GM12878 (cell line): Measurements from ENCODE around the gene GPR108. TPM values are rescaled to one million over a fixed set of nuclear protein-coding genes. Genes with fewer than 3 reads are reported as not detected.
A peak's percentile ranks its signal among the peaks of the same experiment; 100 is the strongest.

Experiments
- ATF2 ChIP-seq: IDR thresholded peaks from 2 replicates; pipeline ENCODE4 v1.6.1; 2012; ENCODE audit warnings: low read length, inconsistent platforms
- ATF7 ChIP-seq: fragments of 450-650 bp; IDR thresholded peaks from 2 replicates; pipeline ENCODE4 v1.6.1; 2016; ENCODE audit warnings: low read depth, mild to moderate bottlenecking
- E2F8 ChIP-seq: fragments of 450-650 bp; IDR thresholded peaks from 2 replicates; pipeline ENCODE4 v1.6.1; 2018; ENCODE audit warnings: mild to moderate bottlenecking, low read depth, moderate library complexity; ENCODE audit not compliant: partially characterized antibody
- EGR1 ChIP-seq, 2 experiments: IDR thresholded peaks; 1 replicate in 1 of 2; 2 replicates in 1 of 2; pipeline ENCODE4 v1.6.1; 2011 to 2012; ENCODE audit warnings: low read depth in 2 of 2, low read length in 2 of 2, borderline replicate concordance in 1 of 2, mild to moderate bottlenecking in 1 of 2, moderate library complexity in 1 of 2
- ETV6 ChIP-seq, 2 experiments: fragments of 450-650 bp in 1 of 2; IDR thresholded peaks in 1 of 2; conservative IDR thresholded peaks in 1 of 2; 2 replicates each; pipeline ENCODE4 v1.6.1; 2014; ENCODE audit warnings: antibody characterized with exemption in 1 of 2, borderline replicate concordance in 1 of 2, low read depth in 1 of 2, mild to moderate bottlenecking in 1 of 2, moderate library complexity in 1 of 2
- EZH2 ChIP-seq: IDR thresholded peaks from 2 replicates; pipeline ENCODE4 v1.6.1; 2012; ENCODE audit warnings: low read depth, mild to moderate bottlenecking, control low read depth, inconsistent platforms, low read length, borderline replicate concordance; ENCODE audit not compliant: control insufficient read depth
- FOS ChIP-seq: IDR thresholded peaks from 3 replicates; pipeline ENCODE4 v1.6.1; 2011; ENCODE audit warnings: borderline replicate concordance; ENCODE audit not compliant: insufficient read length; ENCODE audit errors: extremely low read depth
- IKZF1 ChIP-seq: fragments of 450-650 bp; conservative IDR thresholded peaks from 2 replicates; pipeline ENCODE4 v1.6.1; 2017; ENCODE audit warnings: antibody characterized with exemption, mild to moderate bottlenecking
- KLF5 ChIP-seq: fragments of 450-650 bp; IDR thresholded peaks from 2 replicates; pipeline ENCODE4 v1.6.1; 2014; ENCODE audit warnings: mild to moderate bottlenecking; ENCODE audit not compliant: partially characterized antibody
- MYB ChIP-seq: fragments of 150-350 bp; IDR thresholded peaks from 2 replicates; pipeline ENCODE4 v1.6.1; 2014; ENCODE audit warnings: mild to moderate bottlenecking, low read depth, low read length, borderline replicate concordance
- PAX5 ChIP-seq: IDR thresholded peaks from 2 replicates; pipeline ENCODE4 v1.6.1; 2011; ENCODE audit warnings: low read depth, low read length, borderline replicate concordance
- PML ChIP-seq: IDR thresholded peaks from 2 replicates; pipeline ENCODE4 v1.6.1; 2012; ENCODE audit warnings: low read length, inconsistent platforms
- SKIL ChIP-seq: fragments of 450-650 bp; IDR thresholded peaks from 2 replicates; pipeline ENCODE4 v1.6.1; 2017; ENCODE audit warnings: mild to moderate bottlenecking, low read depth, inconsistent platforms; ENCODE audit not compliant: poor library complexity, severe bottlenecking
- SREBF2 ChIP-seq: IDR thresholded peaks from 2 replicates; pipeline ENCODE4 v1.6.1; 2012; ENCODE audit warnings: mild to moderate bottlenecking, low read length
- ZBTB4 ChIP-seq: fragments of 450-650 bp; formaldehyde crosslinking; IDR thresholded peaks from 2 replicates; pipeline ENCODE4 v1.4.0; 2022; ENCODE audit warnings: mild to moderate bottlenecking, moderate library complexity
- ZNF217 ChIP-seq: fragments of 450-650 bp; IDR thresholded peaks from 2 replicates; pipeline ENCODE4 v1.6.1; 2017; ENCODE audit warnings: antibody characterized with exemption, mild to moderate bottlenecking
- ZSCAN29 ChIP-seq: fragments of 450-650 bp; IDR thresholded peaks from 2 replicates; pipeline ENCODE4 v1.6.1; 2017; ENCODE audit warnings: mild to moderate bottlenecking, moderate library complexity
- polyA plus RNA-seq, 11 experiments: library from polyadenylated mRNA; depleted of rRNA in 4 of 11; unstranded in 6 of 11; stranded (reverse) in 5 of 11; fragments of >200 nt; fragmentation: Nextera tagmentation in 4 of 11; fragmentation: Illumina TruSeq in 1 of 11; extraction: Ambion mirVana in 4 of 11; extraction: Trizol in 1 of 11; gene quantifications; 1 replicate in 1 of 11; 2 replicates in 10 of 11; pipeline versions ENCODE4 v1.2.1 to v1.2.3, GENCODE V29; 2011 to 2016; ENCODE audit warnings: inconsistent platforms in 2 of 11, missing spikeins in 2 of 11, low read depth in 1 of 11
- total RNA-seq, 4 experiments: library from RNA; depleted of rRNA in 3 of 4; stranded (reverse); fragments of >200 nt in 3 of 4; fragmentation: Illumina TruSeq in 1 of 4; extraction: Trizol in 1 of 4; gene quantifications; 2 replicates each; pipeline versions ENCODE4 v1.2.1 to v1.2.3, GENCODE V29; 2013 to 2021

Gene GPR108
- total and polyA plus RNA-seq, 10 of the 15 experiments (the other 5 are each of a cell fraction or from before 2014, with no cell fraction given) = 4.4 to 87.2 (median 57.1) TPM

DNA sequence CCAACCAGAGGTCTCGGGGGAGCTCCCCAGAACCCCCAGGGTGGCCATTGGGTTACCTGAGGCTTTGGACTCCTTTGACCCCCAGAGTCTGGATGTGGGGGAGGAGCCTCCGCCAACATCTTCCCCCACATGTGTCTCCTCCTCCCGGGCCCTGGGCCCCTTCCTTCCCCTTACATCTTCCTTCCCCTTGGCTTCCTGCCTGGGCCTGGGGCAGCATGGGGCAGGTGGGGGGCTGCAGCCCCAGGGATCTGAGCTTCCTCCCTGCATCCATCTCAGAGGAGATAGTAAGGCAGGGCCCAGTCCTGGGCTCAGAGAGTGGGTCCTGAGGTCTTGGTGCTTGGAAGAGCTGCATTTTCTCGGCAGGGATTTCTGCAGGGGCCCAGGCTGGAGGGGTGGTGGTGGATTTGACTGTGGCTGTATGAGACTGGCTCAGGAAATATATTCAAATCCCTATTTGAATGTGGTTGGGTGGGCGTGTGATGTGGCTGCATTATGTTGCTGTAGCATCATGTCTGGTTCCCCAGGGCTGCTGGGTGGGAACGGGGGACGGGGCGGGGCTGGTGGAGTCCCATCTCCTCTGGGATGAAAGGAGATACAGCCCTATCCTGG lies 36.0 kb upstream of the GPR108 start (continued):
- no peak for TF ChIP-seq SKIL
- no peak for TF ChIP-seq SREBF2
- TF ChIP-seq ZNF217 = no peak
- TF ChIP-seq E2F8 = no peak
- no peak for TF ChIP-seq PAX5
- TF ChIP-seq ATF2 = no peak
- no peak for TF ChIP-seq MYB
- TF ChIP-seq EZH2 = no peak
- TF ChIP-seq PML = no peak
- TF ChIP-seq ATF7 = no peak
- peak; percentile 61 for TF ChIP-seq IKZF1
- no peak for TF ChIP-seq ZSCAN29
- TF ChIP-seq FOS = no peak
- peak in 1 of 2 experiments; percentile 69; a peak in 2 of 3 replicates for TF ChIP-seq EGR1 (IDR thresholded peaks at IDR 0.05; ENCODE audit: borderline replicate concordance in 1 of 2, low read depth in 2 of 2, low read length in 2 of 2)
- TF ChIP-seq KLF5 = no peak
- TF ChIP-seq ETV6 (conservative IDR thresholded peaks at IDR 0.05 in 1 of 2, IDR thresholded peaks at IDR 0.05 in 1 of 2; ENCODE audit: borderline replicate concordance in 1 of 2, low read depth in 1 of 2) = peak in 1 of 2 experiments; percentile 95; a peak in 2 of 4 replicates
- TF ChIP-seq ZBTB4 (CRISPR knock-in tag) = no peak
